ENCODE data around the gene ZCCHC7.

The ZCCHC7 gene

GRCh38 chr9:37328556-37329227, 208.3 kb downstream of the ZCCHC7 start:
- Histone ChIP-seq H3K4me3 (ENCODE audit: low read length, poor library complexity, severe bottlenecking) (no peak overlapping the region), H3K4me1 (ENCODE audit: insufficient read depth, low read length, poor library complexity, severe bottlenecking) (peaks cover 35% of the 10 kb centered on the region), H3K9ac (ENCODE audit: low read depth, low read length, poor library complexity, severe bottlenecking) (no peak overlapping the region), H3K27me3 (ENCODE audit: insufficient read depth, low read length, poor library complexity, severe bottlenecking) (no peaks in the 10 kb centered on the region), H4K20me1 (ENCODE audit: insufficient read depth, low read length, poor library complexity, severe bottlenecking) (peaks cover 4% of the 10 kb centered on the region), H3K79me2 (ENCODE audit: insufficient read depth, low read length) (peaks cover 10% of the 10 kb centered on the region; the same call in 1 of the 2 replicates), H3F3A (ENCODE audit: low read depth) (no peaks in the 10 kb centered on the region), H3K36me3 (ENCODE audit: insufficient read depth, low read length) (no peaks in the 10 kb centered on the region), H3K4me2 (ENCODE audit: low read depth, low read length, poor library complexity, severe bottlenecking) (no peak overlapping the region), H3K9me2 (replicated peaks; ENCODE audit: low read depth, low read length) (no peaks in the 10 kb centered on the region), H2AFZ (ENCODE audit: low read length) (no peak overlapping the region), H3K9me3 (ENCODE audit: insufficient read depth, low read depth, low read length) (no peaks in the 10 kb centered on the region)
- TF ChIP-seq CTCF (conservative IDR thresholded peaks at IDR 0.05; ENCODE audit: low read length) (no peak), EZH2phosphoT487 (IDR thresholded peaks at IDR 0.05; ENCODE audit: borderline replicate concordance) (no peak)

- no peaks in the 10 kb centered on the region for H3K36me3 ChIP-seq (ENCODE audit: insufficient read depth, low read length)
- peak; percentile 59 for TF ChIP-seq CTCF (conservative IDR thresholded peaks at IDR 0.05; ENCODE audit: low read length)
- no peak for TF ChIP-seq EZH2phosphoT487 (IDR thresholded peaks at IDR 0.05; ENCODE audit: borderline replicate concordance)
- peaks cover 2% of the 10 kb centered on the region for H4K20me1 ChIP-seq (ENCODE audit: insufficient read depth, low read length, poor library complexity, severe bottlenecking)
- H3K4me2 ChIP-seq (ENCODE audit: low read depth, low read length, poor library complexity, severe bottlenecking): no peak overlapping the region
- no peaks in the 10 kb centered on the region for H3K9me3 ChIP-seq (ENCODE audit: insufficient read depth, low read depth, low read length)
- H3K27me3 ChIP-seq (ENCODE audit: insufficient read depth, low read length, poor library complexity, severe bottlenecking): no peaks in the 10 kb centered on the region
- H3K9ac ChIP-seq (ENCODE audit: low read depth, low read length, poor library complexity, severe bottlenecking): no peak overlapping the region
- no peaks in the 10 kb centered on the region for H3F3A ChIP-seq (ENCODE audit: low read depth)
- peaks cover 8% of the 10 kb centered on the region; the same call in 1 of the 2 replicates for H3K79me2 ChIP-seq (ENCODE audit: insufficient read depth, low read length)
- no peaks in the 10 kb centered on the region for H3K9me2 ChIP-seq (replicated peaks; ENCODE audit: low read depth, low read length)
- peaks cover 28% of the 10 kb centered on the region for H3K4me1 ChIP-seq (ENCODE audit: insufficient read depth, low read length, poor library complexity, severe bottlenecking)
- no peak overlapping the region for H3K4me3 ChIP-seq (ENCODE audit: low read length, poor library complexity, severe bottlenecking)
- no peak overlapping the region for H2AFZ ChIP-seq (ENCODE audit: low read length)
Observed at GRCh38 chr9:37329576-37329975, 209.2 kb downstream of the ZCCHC7 start.

- Histone ChIP-seq H3K9me2 (replicated peaks; ENCODE audit: low read depth, low read length) (no peaks in the 10 kb centered on the region), H3K27me3 (ENCODE audit: insufficient read depth, low read length, poor library complexity, severe bottlenecking) (no peaks in the 10 kb centered on the region), H3K4me3 (ENCODE audit: low read length, poor library complexity, severe bottlenecking) (no peak overlapping the region), H3K79me2 (ENCODE audit: insufficient read depth, low read length) (peaks cover 15% of the 10 kb centered on the region; the same call in 1 of the 2 replicates), H3K4me1 (ENCODE audit: insufficient read depth, low read length, poor library complexity, severe bottlenecking) (peaks cover 25% of the 10 kb centered on the region), H3F3A (ENCODE audit: low read depth) (no peaks in the 10 kb centered on the region), H3K4me2 (ENCODE audit: low read depth, low read length, poor library complexity, severe bottlenecking) (no peak overlapping the region), H3K36me3 (ENCODE audit: insufficient read depth, low read length) (no peaks in the 10 kb centered on the region), H4K20me1 (ENCODE audit: insufficient read depth, low read length, poor library complexity, severe bottlenecking) (no peaks in the 10 kb centered on the region), H3K9ac (ENCODE audit: low read depth, low read length, poor library complexity, severe bottlenecking) (no peak overlapping the region), H2AFZ (ENCODE audit: low read length) (no peak overlapping the region), H3K9me3 (ENCODE audit: insufficient read depth, low read depth, low read length) (no peaks in the 10 kb centered on the region)
- TF ChIP-seq CTCF (conservative IDR thresholded peaks at IDR 0.05; ENCODE audit: low read length) (no peak), EZH2phosphoT487 (IDR thresholded peaks at IDR 0.05; ENCODE audit: borderline replicate concordance) (no peak)
Observed at GRCh38 chr9:37331871-37332270, 211.5 kb downstream of the ZCCHC7 start.

All from Loucy (cell line).